NT2/D1 (cell line): ENCODE measurements around the gene DLG2.

Experiments
- SUZ12 ChIP-seq: IDR thresholded peaks from 2 replicates; pipeline ENCODE4 v1.6.1; 2011; ENCODE audit not compliant: insufficient read length, insufficient read depth; ENCODE audit errors: extremely low read depth
- YY1 ChIP-seq: IDR thresholded peaks from 2 replicates; pipeline ENCODE4 v1.6.1; 2011; ENCODE audit not compliant: insufficient read length, insufficient read depth
- ZNF274 ChIP-seq: IDR thresholded peaks from 2 replicates; pipeline ENCODE4 v1.6.1; 2011; ENCODE audit warnings: mild to moderate bottlenecking, low read depth, low read length

DNA sequence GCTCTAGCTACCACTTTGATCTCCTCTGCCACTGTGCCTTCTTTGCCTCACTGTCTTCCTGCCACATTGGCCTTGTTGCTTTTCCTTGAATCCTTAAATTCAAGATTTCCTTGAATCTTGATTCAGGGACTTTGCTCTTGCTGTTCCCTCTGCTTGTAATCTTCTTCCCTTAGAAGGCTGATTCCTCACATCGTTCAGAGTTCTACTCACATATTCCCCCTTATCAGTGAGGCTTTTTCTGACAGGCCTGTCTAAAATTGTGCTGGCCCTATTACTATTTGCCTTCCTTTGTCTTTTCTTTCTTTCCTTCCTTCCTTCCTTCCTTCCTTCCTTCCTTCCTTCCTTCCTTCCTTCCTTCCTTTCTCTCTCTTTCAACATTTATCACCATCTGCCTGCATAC lies 2134.1 kb downstream of the DLG2 start:
- no peak for TF ChIP-seq YY1
- TF ChIP-seq ZNF274 = no peak
- no peak for TF ChIP-seq SUZ12
